ENCODE results near the gene LRRFIP1. TPM values are rescaled to one million over a fixed set of nuclear protein-coding genes. Genes with fewer than 3 reads are reported as not detected.

The LRRFIP1 gene
- total and polyA plus RNA-seq, 8 donors: 104 to 160 (median 122) TPM

DNA sequence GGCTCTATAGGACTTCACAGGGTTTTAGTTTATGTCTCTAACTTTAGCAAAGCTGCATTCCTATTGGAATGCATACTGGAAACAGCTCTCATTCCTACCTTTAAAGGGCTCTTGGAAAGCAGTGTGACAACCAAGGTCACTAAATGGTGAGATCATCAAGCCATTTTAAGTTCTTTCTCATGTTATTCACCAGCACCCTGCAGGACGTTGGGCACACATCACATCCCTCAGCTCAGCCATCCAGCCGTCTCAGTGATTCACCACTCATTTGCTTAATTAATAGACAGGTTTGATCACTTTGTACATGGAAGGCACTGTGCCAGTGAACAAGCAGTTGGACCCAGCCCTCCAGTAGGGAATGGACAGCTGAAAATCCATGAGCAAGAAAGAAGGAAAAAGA lies 139.0 kb downstream of the LRRFIP1 start:
- Histone ChIP-seq H3K27me3 (no peaks in the 10 kb centered on the region), H3K27ac (no peak overlapping the region), H3K4me3 (no peak overlapping the region), H3K9me3 (no peaks in the 10 kb centered on the region), H3K36me3 (peaks cover 0 to 93% of the 10 kb centered on the region in 2 donors), H3K4me1 (no peaks in the 10 kb centered on the region)
- DNase-seq: no peak
- ATAC-seq: peak; percentile 47
- TF ChIP-seq, protein P1, sequence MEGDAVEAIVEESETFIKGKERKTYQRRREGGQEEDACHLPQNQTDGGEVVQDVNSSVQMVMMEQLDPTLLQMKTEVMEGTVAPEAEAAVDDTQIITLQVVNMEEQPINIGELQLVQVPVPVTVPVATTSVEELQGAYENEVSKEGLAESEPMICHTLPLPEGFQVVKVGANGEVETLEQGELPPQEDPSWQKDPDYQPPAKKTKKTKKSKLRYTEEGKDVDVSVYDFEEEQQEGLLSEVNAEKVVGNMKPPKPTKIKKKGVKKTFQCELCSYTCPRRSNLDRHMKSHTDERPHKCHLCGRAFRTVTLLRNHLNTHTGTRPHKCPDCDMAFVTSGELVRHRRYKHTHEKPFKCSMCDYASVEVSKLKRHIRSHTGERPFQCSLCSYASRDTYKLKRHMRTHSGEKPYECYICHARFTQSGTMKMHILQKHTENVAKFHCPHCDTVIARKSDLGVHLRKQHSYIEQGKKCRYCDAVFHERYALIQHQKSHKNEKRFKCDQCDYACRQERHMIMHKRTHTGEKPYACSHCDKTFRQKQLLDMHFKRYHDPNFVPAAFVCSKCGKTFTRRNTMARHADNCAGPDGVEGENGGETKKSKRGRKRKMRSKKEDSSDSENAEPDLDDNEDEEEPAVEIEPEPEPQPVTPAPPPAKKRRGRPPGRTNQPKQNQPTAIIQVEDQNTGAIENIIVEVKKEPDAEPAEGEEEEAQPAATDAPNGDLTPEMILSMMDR (IDR thresholded peaks at IDR 0.05): no peak
- intact Hi-C loops (cut with DNase I): no loop called here

DNA sequence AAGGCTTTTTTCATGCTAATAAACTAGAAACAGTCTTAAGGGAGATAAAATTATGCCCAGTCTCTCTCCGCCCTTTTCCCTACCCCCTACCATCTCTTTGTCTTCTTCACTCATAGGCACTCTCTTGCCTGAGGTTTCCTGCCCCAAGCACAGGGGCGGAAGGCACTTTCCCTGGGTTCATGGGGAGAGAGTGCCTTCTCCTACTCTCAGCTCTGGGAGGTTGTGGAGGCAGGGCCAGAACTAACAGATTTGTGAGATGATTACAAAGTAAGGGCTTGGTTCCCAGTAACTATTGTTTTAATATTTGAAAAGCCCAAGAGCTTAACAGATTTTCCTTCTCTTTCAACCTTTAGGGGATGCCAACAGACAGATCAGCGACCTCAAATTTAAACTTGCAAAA lies 145.1 kb downstream of the LRRFIP1 start:
- intact Hi-C loops (cut with DNase I): no loop called here
- no peak overlapping the region for H3K4me3 ChIP-seq
- H3K27ac ChIP-seq: no peak overlapping the region
- H3K9me3 ChIP-seq: no peaks in the 10 kb centered on the region
- no peak for ATAC-seq
- no peaks in the 10 kb centered on the region for H3K4me1 ChIP-seq
- no peak for DNase-seq
- TF ChIP-seq, protein P1 (IDR thresholded peaks at IDR 0.05): no peak
- no peaks in the 10 kb centered on the region for H3K27me3 ChIP-seq
- H3K36me3 ChIP-seq: peaks cover 0 to 96% of the 10 kb centered on the region in 2 donors

DNA sequence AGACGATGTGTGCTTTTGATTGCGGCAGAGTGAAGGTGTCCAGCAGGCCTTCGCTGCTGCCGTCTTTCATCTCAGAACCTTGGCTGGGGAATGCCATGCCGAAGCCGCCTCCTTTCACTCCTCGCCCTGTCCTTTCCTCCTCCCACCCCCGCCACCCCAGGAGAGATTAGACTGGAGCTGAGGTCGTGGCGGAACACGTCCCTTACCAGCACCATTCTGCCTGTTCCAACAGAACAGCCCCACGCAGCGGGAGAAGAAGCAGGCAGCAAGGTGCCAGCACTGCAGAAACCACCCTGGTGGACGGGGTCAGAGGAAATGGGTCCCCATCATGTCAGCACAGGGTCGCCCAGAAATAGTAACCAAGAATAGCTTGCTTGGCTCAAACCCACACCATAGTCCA lies 146.4 kb downstream of the LRRFIP1 start:
- Histone ChIP-seq H3K27ac (no peak overlapping the region), H3K4me3 (no peak overlapping the region), H3K27me3 (no peaks in the 10 kb centered on the region), H3K36me3 (peaks cover 0 to 100% of the 10 kb centered on the region in 2 donors), H3K4me1 (no peaks in the 10 kb centered on the region), H3K9me3 (no peaks in the 10 kb centered on the region)
- TF ChIP-seq, protein P1 (IDR thresholded peaks at IDR 0.05): no peak
- intact Hi-C loops (cut with DNase I): no loop called here
- ATAC-seq: no peak
- DNase-seq: no peak

DNA sequence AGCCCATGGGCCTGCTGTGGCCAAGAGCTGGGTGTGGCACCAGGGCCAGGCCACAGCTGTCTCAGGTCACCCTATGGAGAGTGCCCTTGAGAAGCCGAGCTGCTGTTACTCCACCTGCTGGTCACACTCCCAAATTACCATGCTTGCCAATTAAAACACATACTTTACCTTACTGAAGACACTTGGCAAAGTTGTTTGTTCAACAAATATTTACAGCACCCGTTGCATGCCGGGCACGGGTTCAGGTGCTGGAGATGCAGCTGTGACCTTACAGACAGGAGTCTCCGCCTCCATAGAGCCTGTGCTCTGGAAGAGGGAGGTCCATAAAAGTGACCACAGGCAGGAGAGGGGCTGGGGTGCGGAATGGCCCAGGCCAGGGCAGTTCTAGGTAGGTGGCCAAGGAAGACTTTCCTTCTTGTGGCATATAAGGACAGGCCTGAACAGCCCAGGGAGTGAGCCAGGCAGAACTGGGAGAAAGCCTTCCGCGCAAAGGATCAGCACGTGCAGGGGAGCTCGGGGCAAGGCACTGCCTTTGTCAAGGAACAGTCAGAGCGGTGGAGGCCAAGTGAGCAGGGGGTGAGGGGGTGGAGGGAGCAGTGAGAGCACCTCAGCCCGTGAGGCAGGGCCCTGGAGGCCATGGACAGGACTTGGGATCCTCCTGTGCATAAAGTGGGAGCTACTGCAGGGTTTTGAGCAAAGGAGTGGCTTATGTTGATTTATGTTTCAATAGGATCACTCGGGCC lies 147.6 kb downstream of the LRRFIP1 start:
- Histone ChIP-seq H3K4me3 (no peak overlapping the region), H3K36me3 (peaks cover 0 to 100% of the 10 kb centered on the region in 2 donors), H3K9me3 (no peaks in the 10 kb centered on the region), H3K27me3 (no peaks in the 10 kb centered on the region), H3K4me1 (no peaks in the 10 kb centered on the region), H3K27ac (no peak overlapping the region)
- DNase-seq (peak in 2 of 4 donors; percentile 15 to 45), ATAC-seq (peak; percentile 94)
- intact Hi-C loops (cut with DNase I): no loop called here
- TF ChIP-seq, protein P1 (IDR thresholded peaks at IDR 0.05): peak; percentile 44 to 50

DNA sequence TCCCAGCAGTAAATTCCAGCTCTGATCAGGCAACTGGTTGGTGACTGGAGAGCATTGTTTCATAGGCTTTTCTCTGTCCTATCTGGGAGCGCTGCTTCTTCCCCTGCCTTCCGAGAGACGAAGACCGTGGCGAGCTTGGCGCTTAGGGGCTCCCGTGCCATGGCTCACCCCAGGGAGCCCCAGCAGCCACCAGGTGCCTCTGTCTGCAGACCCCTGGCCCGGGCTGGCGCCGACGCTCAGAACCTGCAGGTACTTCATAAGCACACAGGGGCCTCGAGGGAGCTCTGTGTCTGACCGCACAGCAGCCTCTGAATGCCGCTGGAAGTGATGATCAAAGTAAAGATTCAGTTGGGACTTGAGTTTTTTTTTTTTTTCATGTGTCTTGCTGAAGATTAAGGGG lies 152.1 kb downstream of the LRRFIP1 start:
- Histone ChIP-seq H3K36me3 (peaks cover 0 to 84% of the 10 kb centered on the region in 2 donors), H3K9me3 (no peaks in the 10 kb centered on the region), H3K27ac (no peak overlapping the region), H3K4me3 (no peak overlapping the region), H3K4me1 (no peaks in the 10 kb centered on the region), H3K27me3 (no peaks in the 10 kb centered on the region)
- DNase-seq: peak in 1 of 4 donors; percentile 61
- intact Hi-C loops (cut with DNase I): no loop called here
- TF ChIP-seq, protein P1 (IDR thresholded peaks at IDR 0.05): no peak
- ATAC-seq: no peak
